GM11168 (cell line): ENCODE data around the gene GLS.
"Not testable (repeated sequence)": the region's sequence is repeated elsewhere in the genome, so short reads cannot be mapped to it uniquely, and the experiment has no call there.

Experiments
- in situ Hi-C: fragments of 300-500 bp; cut with MboI; formaldehyde crosslinking; loops from one replicate; pipeline ENCODE4 v1.12.0; 2022; ENCODE audit warnings: low sequenced_read_pairs; ENCODE audit not compliant: unreplicated experiment

Gene GLS

GRCh38 chr2:190881598-190882410, 1.2 kb downstream of the GLS start:
- in situ Hi-C loops: no loop called here

GRCh38 chr2:190882411-190882766, 1.8 kb downstream of the GLS start:
- in situ Hi-C loops: no loop called here

GRCh38 chr2:190882856-190883582, 2.4 kb downstream of the GLS start:
- in situ Hi-C loops: no loop called here

GRCh38 chr2:190885844-190886243, 5.2 kb downstream of the GLS start:
- in situ Hi-C loops: not testable (repeated sequence)

GRCh38 chr2:190887089-190887488, 6.5 kb downstream of the GLS start:
- in situ Hi-C loops: no loop called here

GRCh38 chr2:190888449-190888848, 7.8 kb downstream of the GLS start:
- in situ Hi-C loops: no loop called here

GRCh38 chr2:190889175-190889943, 8.7 kb downstream of the GLS start:
- in situ Hi-C loops: no loop called here

GRCh38 chr2:190891372-190891771, 10.8 kb downstream of the GLS start:
- in situ Hi-C loops: no loop called here

- in situ Hi-C loops: no loop called here
These were observed 11.3 kb downstream of the GLS start for GRCh38 chr2:190891889-190892288.

GRCh38 chr2:190893157-190893556, 12.5 kb downstream of the GLS start:
- in situ Hi-C loops: no loop called here

- in situ Hi-C loops: no loop called here
These were observed 15.9 kb downstream of the GLS start for GRCh38 chr2:190896477-190896876.

GRCh38 chr2:190903693-190904450, 23.3 kb downstream of the GLS start:
- in situ Hi-C loops: no loop called here

- in situ Hi-C loops: no loop called here
These were observed 24.1 kb downstream of the GLS start for GRCh38 chr2:190904640-190905261.

- in situ Hi-C loops: no loop called here
These were observed 27.9 kb downstream of the GLS start for GRCh38 chr2:190908532-190908931.

- in situ Hi-C loops: no loop called here
These were observed 29.1 kb downstream of the GLS start for GRCh38 chr2:190909680-190910079.

- in situ Hi-C loops: no loop called here
These were observed 29.9 kb downstream of the GLS start for GRCh38 chr2:190910341-190911136.

GRCh38 chr2:190911813-190912212, 31.2 kb downstream of the GLS start:
- in situ Hi-C loops: no loop called here

- in situ Hi-C loops: no loop called here
These were observed 32.1 kb downstream of the GLS start for GRCh38 chr2:190912726-190913125.

GRCh38 chr2:190913725-190914124, 33.1 kb downstream of the GLS start:
- in situ Hi-C loops: no loop called here
